ENCODE data around the gene PKDCC.

PKDCC gene

DNA sequence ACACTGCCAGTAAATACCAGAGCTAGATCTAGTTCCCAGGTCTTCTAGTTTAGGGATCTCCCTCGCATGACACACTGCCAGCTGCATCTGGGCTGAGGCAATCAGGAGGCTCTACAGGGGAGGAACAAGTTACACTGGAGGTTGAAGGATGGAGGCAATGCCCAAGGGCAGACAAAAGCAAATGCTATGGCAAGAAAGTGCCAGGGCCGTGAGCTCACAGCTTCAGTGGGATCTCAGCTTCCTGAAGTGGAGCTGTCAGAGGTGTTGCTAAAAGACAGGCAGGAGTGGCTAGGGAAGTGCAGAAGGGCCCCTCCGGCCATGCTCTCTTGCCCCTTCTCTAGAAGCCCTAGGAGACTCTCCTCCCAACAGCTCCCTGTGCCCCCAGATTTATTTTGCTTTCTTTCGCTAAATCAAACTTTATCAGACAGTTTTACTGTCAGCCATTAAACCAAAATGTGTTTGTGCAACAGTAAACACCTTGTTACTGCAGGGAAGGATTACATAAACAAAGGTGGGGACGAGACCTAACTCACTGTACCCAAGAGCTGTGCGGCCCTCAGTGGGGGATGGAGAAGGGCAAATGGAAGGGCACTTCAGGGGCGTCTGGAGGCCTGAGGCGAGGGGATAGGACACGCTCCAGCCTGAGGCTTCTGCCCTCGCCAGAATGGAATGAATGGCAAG, 39.4 kb upstream of the PKDCC start:
- TF ChIP-seq, protein P1, sequence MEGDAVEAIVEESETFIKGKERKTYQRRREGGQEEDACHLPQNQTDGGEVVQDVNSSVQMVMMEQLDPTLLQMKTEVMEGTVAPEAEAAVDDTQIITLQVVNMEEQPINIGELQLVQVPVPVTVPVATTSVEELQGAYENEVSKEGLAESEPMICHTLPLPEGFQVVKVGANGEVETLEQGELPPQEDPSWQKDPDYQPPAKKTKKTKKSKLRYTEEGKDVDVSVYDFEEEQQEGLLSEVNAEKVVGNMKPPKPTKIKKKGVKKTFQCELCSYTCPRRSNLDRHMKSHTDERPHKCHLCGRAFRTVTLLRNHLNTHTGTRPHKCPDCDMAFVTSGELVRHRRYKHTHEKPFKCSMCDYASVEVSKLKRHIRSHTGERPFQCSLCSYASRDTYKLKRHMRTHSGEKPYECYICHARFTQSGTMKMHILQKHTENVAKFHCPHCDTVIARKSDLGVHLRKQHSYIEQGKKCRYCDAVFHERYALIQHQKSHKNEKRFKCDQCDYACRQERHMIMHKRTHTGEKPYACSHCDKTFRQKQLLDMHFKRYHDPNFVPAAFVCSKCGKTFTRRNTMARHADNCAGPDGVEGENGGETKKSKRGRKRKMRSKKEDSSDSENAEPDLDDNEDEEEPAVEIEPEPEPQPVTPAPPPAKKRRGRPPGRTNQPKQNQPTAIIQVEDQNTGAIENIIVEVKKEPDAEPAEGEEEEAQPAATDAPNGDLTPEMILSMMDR (IDR thresholded peaks at IDR 0.05; ENCODE audit: low read depth, low read length), result no peak
- no peak overlapping the region for H3K4me3 ChIP-seq (ENCODE audit: low read depth, low read length)

DNA sequence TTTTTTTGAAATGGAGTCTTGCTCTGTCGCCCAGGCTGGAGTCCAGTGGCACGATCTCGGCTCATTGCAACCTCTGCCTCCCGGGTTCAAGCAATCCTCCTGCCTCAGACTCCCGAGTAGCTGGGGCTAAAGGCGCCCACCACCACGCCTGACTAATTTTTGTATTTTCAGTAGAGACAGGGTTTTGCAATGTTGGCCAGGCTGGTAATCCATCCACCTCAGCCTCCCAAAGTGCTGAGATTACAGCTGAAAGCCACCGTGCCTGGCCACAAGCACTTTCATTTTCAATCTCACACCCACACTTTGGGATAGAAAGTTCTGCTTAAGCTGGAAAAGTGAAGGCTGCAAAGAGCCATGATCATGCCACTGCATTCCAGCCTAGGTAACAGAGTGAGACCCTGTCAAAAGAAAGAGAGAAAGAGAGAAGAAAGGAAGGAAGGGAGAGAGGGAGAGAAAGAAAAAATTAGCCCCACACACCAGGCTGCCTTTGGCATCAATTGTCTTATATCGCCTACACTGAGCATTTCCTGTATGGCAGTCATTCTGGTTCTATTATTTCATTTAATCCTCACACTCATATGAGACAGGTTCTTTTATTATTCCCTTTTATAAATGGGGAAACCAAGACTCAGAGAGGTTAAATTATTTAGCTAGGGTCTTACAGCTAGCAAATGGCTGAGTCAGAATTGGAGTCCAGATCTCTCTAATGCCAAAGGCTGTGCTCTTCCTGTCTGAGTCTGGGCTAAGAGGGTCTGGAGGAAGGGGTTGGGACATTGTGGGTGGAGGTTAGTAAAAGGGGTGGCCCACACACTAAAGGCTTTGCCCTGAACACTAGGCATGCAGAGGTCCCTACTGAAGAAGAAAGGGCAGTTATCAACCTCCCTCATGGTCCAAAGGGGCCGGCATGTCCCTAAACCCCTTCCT, 37.9 kb upstream of the PKDCC start:
- no peak overlapping the region for H3K4me3 ChIP-seq (ENCODE audit: low read depth, low read length)

DNA sequence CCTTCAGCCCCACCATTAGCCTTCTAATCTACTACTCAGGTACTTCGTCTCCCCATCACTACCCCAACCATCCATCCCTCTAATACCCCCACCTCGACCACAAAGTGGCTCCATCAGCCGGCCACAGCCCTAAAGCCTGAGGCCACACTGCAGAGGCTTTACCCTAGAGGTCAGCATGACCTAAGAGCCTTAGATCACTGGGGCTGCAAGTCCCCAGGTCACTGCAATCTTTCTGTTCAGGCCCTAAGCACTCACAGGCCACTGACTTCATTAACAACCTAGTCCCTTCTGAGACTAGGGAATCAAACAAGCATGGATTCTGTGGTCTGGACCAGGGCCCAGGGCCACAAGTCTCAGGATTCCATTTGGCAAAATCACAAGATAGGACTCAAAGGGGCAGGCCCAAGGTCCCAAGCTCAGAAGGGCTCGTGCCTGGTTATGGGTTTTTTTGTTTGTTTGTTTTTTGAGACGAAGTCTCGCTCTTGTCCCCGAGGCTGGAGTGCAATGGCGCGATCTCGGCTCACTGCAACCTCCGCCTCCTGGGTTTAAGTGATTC, 37.0 kb upstream of the PKDCC start:
- TF ChIP-seq, protein P1 (IDR thresholded peaks at IDR 0.05; ENCODE audit: low read depth, low read length), result no peak
- H3K4me3 ChIP-seq (ENCODE audit: low read depth, low read length), result no peak overlapping the region

More for the DNA sequence above, 37.9 kb upstream of the PKDCC start:
- TF ChIP-seq, protein P1 (IDR thresholded peaks at IDR 0.05; ENCODE audit: low read depth, low read length), result no peak

DNA sequence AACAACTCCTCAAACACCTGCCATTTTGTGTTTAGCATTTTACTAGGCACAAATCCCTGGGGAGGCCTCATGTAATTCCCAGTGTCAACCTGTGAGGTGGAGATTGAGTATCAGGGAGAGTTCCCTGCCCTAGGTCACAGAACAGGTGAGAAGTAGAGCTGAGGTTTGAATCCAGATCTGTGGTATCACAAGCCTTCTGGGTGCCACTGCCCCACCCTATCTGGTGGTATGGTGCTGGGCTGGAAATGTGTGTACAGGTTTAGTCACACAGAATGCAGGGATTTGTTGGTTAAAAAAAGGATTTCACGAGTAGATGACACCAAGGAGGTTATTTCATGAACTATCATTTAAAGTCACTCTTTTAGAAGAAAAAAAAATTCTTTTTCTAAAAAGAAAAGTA, 35.7 kb upstream of the PKDCC start:
- TF ChIP-seq, protein P1 (IDR thresholded peaks at IDR 0.05; ENCODE audit: low read depth, low read length), result no peak
- H3K4me3 ChIP-seq (ENCODE audit: low read depth, low read length), result no peak overlapping the region

DNA sequence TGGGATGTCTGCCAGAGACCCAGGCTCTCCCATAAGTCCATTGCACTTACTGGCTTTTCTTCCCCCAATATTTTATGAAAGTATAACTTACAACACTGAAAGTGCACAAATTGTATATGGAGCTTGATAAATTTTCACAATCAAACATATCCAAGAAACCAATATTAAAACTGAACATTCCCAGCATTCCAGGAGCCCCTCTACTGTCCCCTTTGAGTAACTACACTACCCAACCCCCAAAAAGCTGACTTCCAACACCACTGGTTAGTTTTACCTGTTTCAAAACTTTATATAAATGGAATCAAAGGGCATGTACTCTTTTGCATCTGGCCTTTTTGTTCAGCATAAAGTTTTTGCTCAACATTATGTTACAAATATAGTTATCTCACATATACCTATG, 35.2 kb upstream of the PKDCC start:
- TF ChIP-seq, protein P1 (IDR thresholded peaks at IDR 0.05; ENCODE audit: low read depth, low read length), result no peak

DNA sequence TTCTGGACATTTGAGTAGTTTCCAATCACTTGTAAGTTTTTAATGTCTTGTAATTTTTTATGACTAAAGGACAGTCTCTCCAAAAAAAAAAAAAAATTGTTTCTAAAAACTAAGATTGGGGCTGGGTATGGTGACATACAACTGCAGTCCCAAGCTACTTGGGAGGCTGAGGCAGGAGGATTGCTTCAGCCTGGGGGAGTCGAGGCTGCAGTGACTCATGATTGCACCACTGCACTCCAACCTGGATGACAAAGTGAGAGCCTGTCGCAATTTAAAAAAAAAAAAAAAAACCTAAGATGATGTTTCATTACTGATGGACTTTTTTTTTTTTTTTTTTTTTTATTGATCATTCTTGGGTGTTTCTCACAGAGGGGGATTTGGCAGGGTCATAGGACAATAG, 34.4 kb upstream of the PKDCC start:
- TF ChIP-seq, protein P1 (IDR thresholded peaks at IDR 0.05; ENCODE audit: low read depth, low read length), result no peak
- H3K4me3 ChIP-seq (ENCODE audit: low read depth, low read length), result no peak overlapping the region

More for the DNA sequence above, 35.2 kb upstream of the PKDCC start:
- H3K4me3 ChIP-seq (ENCODE audit: low read depth, low read length), result no peak overlapping the region
